ENCODE data around the gene CACNG3.

The CACNG3 gene

DNA sequence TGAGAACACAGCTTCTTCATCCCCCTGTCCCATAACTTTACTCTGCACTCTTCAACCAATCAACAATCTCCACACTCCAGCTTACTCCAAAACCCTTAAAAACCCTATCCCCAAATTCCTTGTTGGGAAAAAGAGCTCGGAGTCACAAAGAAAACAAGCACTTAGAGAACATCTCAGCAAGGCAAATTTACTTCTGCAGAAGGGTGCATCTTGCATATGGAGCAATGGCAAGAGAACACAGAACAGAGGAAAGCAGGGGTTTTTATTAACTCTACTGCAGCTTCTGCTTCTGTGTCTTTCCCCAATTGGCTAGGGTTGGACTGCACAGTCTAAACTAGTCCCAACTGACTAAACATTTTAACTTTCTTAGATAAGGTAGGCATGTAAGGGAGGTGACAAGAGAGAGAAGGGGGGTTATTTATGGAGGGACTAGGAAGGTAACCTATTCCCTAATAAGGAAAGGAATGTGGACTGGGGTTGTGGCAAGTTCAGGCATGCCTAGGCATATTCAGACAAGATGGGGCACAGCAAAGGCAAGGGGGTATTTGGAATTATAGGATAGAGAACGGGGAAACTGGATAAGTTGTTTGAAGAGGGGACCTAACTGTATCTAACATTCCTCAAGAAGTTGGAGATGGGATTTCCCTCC lies 125.5 kb downstream of the CACNG3 start:
- TF ChIP-seq FOXP2 (optimal IDR thresholded peaks at IDR 0.05; ENCODE audit: borderline replicate concordance, extremely low read depth, extremely low read length, insufficient read depth) (no peak), SIN3A (IDR thresholded peaks at IDR 0.05; ENCODE audit: borderline replicate concordance, insufficient read depth, low read length) (no peak), TAF1 (IDR thresholded peaks at IDR 0.05; ENCODE audit: borderline replicate concordance, insufficient read depth, low read length) (no peak)
- TF ChIP-seq, protein P1, sequence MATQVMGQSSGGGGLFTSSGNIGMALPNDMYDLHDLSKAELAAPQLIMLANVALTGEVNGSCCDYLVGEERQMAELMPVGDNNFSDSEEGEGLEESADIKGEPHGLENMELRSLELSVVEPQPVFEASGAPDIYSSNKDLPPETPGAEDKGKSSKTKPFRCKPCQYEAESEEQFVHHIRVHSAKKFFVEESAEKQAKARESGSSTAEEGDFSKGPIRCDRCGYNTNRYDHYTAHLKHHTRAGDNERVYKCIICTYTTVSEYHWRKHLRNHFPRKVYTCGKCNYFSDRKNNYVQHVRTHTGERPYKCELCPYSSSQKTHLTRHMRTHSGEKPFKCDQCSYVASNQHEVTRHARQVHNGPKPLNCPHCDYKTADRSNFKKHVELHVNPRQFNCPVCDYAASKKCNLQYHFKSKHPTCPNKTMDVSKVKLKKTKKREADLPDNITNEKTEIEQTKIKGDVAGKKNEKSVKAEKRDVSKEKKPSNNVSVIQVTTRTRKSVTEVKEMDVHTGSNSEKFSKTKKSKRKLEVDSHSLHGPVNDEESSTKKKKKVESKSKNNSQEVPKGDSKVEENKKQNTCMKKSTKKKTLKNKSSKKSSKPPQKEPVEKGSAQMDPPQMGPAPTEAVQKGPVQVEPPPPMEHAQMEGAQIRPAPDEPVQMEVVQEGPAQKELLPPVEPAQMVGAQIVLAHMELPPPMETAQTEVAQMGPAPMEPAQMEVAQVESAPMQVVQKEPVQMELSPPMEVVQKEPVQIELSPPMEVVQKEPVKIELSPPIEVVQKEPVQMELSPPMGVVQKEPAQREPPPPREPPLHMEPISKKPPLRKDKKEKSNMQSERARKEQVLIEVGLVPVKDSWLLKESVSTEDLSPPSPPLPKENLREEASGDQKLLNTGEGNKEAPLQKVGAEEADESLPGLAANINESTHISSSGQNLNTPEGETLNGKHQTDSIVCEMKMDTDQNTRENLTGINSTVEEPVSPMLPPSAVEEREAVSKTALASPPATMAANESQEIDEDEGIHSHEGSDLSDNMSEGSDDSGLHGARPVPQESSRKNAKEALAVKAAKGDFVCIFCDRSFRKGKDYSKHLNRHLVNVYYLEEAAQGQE (IDR thresholded peaks at IDR 0.05; ENCODE audit: insufficient read depth in 1 of 2, low read depth in 2 of 2, low read length in 2 of 2) = no peak

DNA sequence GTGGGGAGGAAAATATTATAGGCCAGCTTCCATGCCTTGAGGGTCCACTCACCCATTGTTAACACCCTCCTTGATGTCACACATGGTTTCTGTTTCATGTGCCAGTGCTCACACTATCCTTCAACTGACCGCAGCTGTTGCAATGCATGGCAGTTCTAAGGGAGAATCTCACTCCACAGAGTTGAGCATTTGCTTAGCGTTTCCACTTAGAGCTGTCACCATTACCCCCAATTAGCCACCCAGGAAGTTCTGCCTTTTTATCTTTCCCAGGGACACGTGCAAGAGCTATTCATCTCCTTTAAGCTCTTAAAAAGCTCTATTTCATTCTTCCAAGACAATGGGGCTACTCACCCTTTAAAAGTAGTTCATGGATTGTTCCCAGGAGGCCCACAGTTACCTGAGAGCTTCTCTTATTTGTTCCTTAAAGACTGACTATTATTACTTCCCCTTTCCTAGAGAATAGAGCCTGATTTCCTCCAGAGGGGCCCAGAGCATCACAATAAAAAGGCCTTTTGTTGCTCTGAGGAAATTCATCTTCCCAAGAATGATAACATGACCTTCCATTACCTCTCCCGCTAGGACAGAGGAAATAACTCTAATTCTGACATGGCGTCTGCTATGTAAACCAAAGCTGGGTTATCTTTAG lies 126.8 kb downstream of the CACNG3 start:
- TF ChIP-seq TAF1 (IDR thresholded peaks at IDR 0.05; ENCODE audit: borderline replicate concordance, insufficient read depth, low read length) (no peak), SIN3A (IDR thresholded peaks at IDR 0.05; ENCODE audit: borderline replicate concordance, insufficient read depth, low read length) (no peak), FOXP2 (optimal IDR thresholded peaks at IDR 0.05; ENCODE audit: borderline replicate concordance, extremely low read depth, extremely low read length, insufficient read depth) (no peak), POLR2AphosphoS5 (IDR thresholded peaks at IDR 0.05; ENCODE audit: low read depth, low read length) (no peak)
- TF ChIP-seq, protein P1 (IDR thresholded peaks at IDR 0.05; ENCODE audit: insufficient read depth in 1 of 2, low read depth in 2 of 2, low read length in 2 of 2) = no peak

DNA sequence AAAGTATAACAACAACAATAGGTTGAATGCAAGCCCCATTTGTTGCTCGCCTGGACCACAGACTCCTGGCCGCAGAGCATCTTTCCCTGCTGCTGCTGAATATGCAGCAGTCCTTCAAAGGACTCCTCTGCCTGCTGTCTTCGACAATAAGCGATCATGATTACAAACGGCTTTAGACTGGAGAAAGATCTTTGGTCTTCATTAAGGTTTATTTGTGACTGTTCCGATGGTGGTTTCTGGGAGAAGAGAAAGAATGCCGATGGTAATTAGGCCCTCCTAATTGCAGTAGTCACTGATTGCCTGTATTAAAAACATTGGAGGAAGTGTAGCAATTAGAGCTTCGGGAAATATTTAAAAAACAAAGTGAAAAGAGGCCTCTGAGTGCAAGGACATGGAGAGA lies 138.2 kb downstream of the CACNG3 start:
- TF ChIP-seq, protein P1 (IDR thresholded peaks at IDR 0.05; ENCODE audit: insufficient read depth in 1 of 2, low read depth in 2 of 2, low read length in 2 of 2) = no peak
- TF ChIP-seq POLR2AphosphoS5 (IDR thresholded peaks at IDR 0.05; ENCODE audit: low read depth, low read length) = no peak
- TF ChIP-seq TAF1 (IDR thresholded peaks at IDR 0.05; ENCODE audit: borderline replicate concordance, insufficient read depth, low read length) = no peak
- TF ChIP-seq SIN3A (IDR thresholded peaks at IDR 0.05; ENCODE audit: borderline replicate concordance, insufficient read depth, low read length) = no peak
- no peak for TF ChIP-seq FOXP2 (optimal IDR thresholded peaks at IDR 0.05; ENCODE audit: borderline replicate concordance, extremely low read depth, extremely low read length, insufficient read depth)

DNA sequence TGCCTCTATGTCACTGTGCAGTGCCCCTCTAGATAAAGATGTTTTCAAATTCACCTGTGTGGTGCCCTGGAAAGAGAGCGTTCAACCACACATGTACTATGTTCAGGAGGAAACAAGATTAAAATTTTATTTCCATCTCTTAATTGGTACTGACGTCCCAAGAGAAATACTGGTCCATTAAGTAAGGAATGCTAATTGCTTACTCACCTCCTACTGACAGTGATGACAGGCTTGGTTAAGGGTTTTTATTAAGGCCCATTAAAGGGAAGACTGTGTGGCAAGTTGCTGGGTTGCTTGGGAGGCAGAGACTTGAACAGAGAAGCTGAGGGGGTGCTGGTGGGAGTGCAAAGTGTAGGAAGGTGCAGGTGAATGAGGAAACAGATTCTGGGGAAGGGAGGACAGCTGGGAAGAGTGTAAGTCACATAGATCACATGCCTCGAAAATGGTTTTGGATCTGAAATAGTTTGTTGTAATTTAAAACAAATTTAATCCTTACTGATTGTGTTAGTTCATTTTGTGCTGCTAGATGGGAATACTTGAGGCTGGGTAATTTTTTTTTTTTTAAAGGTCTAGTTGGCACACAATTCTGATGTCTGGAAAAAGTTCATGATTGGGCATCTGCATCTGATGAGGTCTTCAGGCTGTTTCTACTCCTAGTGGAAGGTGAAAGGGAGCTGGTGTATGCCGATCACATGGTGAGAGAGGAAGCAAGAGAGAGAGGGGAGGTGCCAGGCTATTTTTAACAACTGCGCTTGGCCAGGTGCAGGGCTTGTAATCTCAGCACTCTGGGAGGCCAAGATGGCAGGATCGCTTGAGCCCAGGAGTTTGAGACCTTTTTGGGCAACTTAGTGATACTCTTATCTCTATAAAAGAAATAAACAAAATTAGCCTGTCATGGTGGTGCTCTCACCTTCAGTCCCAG lies 140.5 kb downstream of the CACNG3 start:
- TF ChIP-seq SIN3A (IDR thresholded peaks at IDR 0.05; ENCODE audit: borderline replicate concordance, insufficient read depth, low read length) = no peak
- TF ChIP-seq TAF1 (IDR thresholded peaks at IDR 0.05; ENCODE audit: borderline replicate concordance, insufficient read depth, low read length) = no peak
- no peak for TF ChIP-seq FOXP2 (optimal IDR thresholded peaks at IDR 0.05; ENCODE audit: borderline replicate concordance, extremely low read depth, extremely low read length, insufficient read depth)
- no peak for TF ChIP-seq POLR2AphosphoS5 (IDR thresholded peaks at IDR 0.05; ENCODE audit: low read depth, low read length)

DNA sequence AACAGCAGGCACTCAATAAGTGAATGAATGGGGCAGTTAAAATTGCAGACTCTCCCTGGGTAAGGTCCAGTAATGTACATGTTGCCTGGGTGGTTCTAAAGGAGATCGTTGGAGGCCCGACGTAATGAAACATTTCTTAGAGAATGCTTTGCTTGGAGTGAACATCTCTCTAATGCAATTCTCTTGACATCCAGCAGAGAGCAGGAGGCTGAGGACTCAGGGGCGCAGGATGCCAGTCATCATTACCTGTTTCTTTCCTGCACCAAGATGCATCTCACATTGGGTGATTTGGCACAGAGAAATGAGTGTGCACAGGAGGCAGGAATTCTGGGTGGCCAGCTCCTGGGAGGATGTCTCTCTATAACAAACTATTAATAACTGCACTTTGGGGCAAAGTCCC lies 152.9 kb downstream of the CACNG3 start:
- TF ChIP-seq FOXP2 (optimal IDR thresholded peaks at IDR 0.05; ENCODE audit: borderline replicate concordance, extremely low read depth, extremely low read length, insufficient read depth) = no peak
- TF ChIP-seq TAF1 (IDR thresholded peaks at IDR 0.05; ENCODE audit: borderline replicate concordance, insufficient read depth, low read length) = no peak
- TF ChIP-seq, protein P1 (IDR thresholded peaks at IDR 0.05; ENCODE audit: insufficient read depth in 1 of 2, low read depth in 2 of 2, low read length in 2 of 2) = no peak
- TF ChIP-seq SIN3A (IDR thresholded peaks at IDR 0.05; ENCODE audit: borderline replicate concordance, insufficient read depth, low read length) = no peak
- no peak for TF ChIP-seq POLR2AphosphoS5 (IDR thresholded peaks at IDR 0.05; ENCODE audit: low read depth, low read length)
